A673 (cell line): Measurements from ENCODE around the gene SWT1. TPM values are rescaled to one million over a fixed set of nuclear protein-coding genes. Genes with fewer than 3 reads are reported as not detected.

ENCODE experiments used
- BruUV-seq: library from RNA; stranded (reverse); fragments of 400-500 nt; replicated peaks from 2 replicates; lab custom pipeline; 2021; lab: Mats Ljungman, UMichigan
- CTCF ChIA-PET: fragments of 300-600 bp; sonication (Branson Sonifier 250); formaldehyde crosslinking; loops from one replicate; lab custom pipeline; 2022; ENCODE audit warnings: antibody characterized with exemption; lab: Charles Lee
- POLR2A ChIA-PET: fragments of 300-600 bp; sonication (Branson Sonifier 250); formaldehyde crosslinking; loops from one replicate; lab custom pipeline; 2022; ENCODE audit warnings: antibody characterized with exemption; ENCODE audit not compliant: low non-redundant PET; lab: Charles Lee
- DNase-seq: peaks from one replicate; pipeline ENCODE4 v3.0.0-alpha.2; 2015; ENCODE audit warnings: low spot score
- H3K27ac ChIP-seq: fragments of 200-600 bp; sonication (generic); 2 replicates; pipeline ENCODE4 v1.5.1; 2016; ENCODE audit warnings: mixed run types, low read depth, mild to moderate bottlenecking, mixed read lengths, antibody characterized with exemption, low read length; ENCODE audit not compliant: poor library complexity, severe bottlenecking
- H3K27me3 ChIP-seq: fragments of 200-600 bp; sonication (generic); replicated peaks from 2 replicates; pipeline ENCODE4 v1.6.1; 2017; ENCODE audit warnings: mixed run types, low read depth, mild to moderate bottlenecking, mixed read lengths, antibody characterized with exemption, low read length; ENCODE audit not compliant: insufficient read depth, poor library complexity
- H3K36me3 ChIP-seq: fragments of 200-600 bp; sonication (generic); 2 replicates; pipeline ENCODE4 v1.6.1; 2016; ENCODE audit warnings: mixed run types, mild to moderate bottlenecking, mixed read lengths, antibody characterized with exemption, low read length; ENCODE audit not compliant: insufficient read depth, poor library complexity, severe bottlenecking
- H3K4me1 ChIP-seq: fragments of 200-600 bp; sonication (generic); 2 replicates; pipeline ENCODE4 v1.6.1; 2017; ENCODE audit warnings: mixed run types, mild to moderate bottlenecking, mixed read lengths, antibody characterized with exemption, low read length; ENCODE audit not compliant: insufficient read depth, poor library complexity, severe bottlenecking
- H3K4me3 ChIP-seq: fragments of 200-600 bp; sonication (generic); 2 replicates; pipeline ENCODE4 v1.5.1; 2016; ENCODE audit warnings: low read depth, mixed run types, mild to moderate bottlenecking, mixed read lengths, low read length; ENCODE audit not compliant: poor library complexity, severe bottlenecking
- H3K9me3 ChIP-seq: fragments of 200-600 bp; sonication (generic); 2 replicates; pipeline ENCODE4 v1.6.1; 2016; ENCODE audit warnings: mixed run types, low read depth, mild to moderate bottlenecking, mixed read lengths, antibody characterized with exemption, low read length; ENCODE audit not compliant: poor library complexity, severe bottlenecking
- EZH2 ChIP-seq: fragments of 200-600 bp; sonication (generic); IDR thresholded peaks from 2 replicates; pipeline ENCODE4 v1.6.1; 2017; ENCODE audit warnings: borderline replicate concordance, low read depth, mild to moderate bottlenecking, mixed read lengths, antibody characterized with exemption, low read length; ENCODE audit not compliant: poor library complexity, severe bottlenecking
- intact Hi-C: fragments of 100-400 bp; cut with micrococcal nuclease; formaldehyde crosslinking; loops from one replicate; pipeline ENCODE4 v1.10.0; 2022; ENCODE audit not compliant: unreplicated experiment
- total RNA-seq: library from RNA; stranded (reverse); gene quantifications from 2 replicates; pipeline ENCODE4 v1.2.3, GENCODE V29; 2021
- TF ChIP-seq, protein P1 (sequence below): fragments of 300-800, 200-600 bp; sonication (generic); conservative IDR thresholded peaks from 2 replicates; pipeline ENCODE4 v1.5.1; 2017; ENCODE audit warnings: low read depth, mild to moderate bottlenecking, antibody characterized with exemption, low read length, moderate library complexity, mixed read lengths

SWT1 gene
- total RNA-seq, 1 experiment from 2014 or later = 3.3 TPM

GRCh38 chr1:185280589-185280988, 123.6 kb downstream of the SWT1 start:
- no peak for DNase-seq
- POLR2A ChIA-PET = interaction anchor here (0.6 kb wide), 1 partner anchor 89 kb away, joined by 4 read pairs; no protein-coding TSS in a partner anchor
- Histone ChIP-seq H3K4me3 (no peak overlapping the region), H3K4me1 (no peaks in the 10 kb centered on the region), H3K27me3 (no peaks in the 10 kb centered on the region), H3K27ac (no peak overlapping the region), H3K9me3 (no peaks in the 10 kb centered on the region), H3K36me3 (no peaks in the 10 kb centered on the region)
- BruUV-seq = no TSS peak
- intact Hi-C loops = no loop called here
- no peak for TF ChIP-seq EZH2
- TF ChIP-seq, protein P1, sequence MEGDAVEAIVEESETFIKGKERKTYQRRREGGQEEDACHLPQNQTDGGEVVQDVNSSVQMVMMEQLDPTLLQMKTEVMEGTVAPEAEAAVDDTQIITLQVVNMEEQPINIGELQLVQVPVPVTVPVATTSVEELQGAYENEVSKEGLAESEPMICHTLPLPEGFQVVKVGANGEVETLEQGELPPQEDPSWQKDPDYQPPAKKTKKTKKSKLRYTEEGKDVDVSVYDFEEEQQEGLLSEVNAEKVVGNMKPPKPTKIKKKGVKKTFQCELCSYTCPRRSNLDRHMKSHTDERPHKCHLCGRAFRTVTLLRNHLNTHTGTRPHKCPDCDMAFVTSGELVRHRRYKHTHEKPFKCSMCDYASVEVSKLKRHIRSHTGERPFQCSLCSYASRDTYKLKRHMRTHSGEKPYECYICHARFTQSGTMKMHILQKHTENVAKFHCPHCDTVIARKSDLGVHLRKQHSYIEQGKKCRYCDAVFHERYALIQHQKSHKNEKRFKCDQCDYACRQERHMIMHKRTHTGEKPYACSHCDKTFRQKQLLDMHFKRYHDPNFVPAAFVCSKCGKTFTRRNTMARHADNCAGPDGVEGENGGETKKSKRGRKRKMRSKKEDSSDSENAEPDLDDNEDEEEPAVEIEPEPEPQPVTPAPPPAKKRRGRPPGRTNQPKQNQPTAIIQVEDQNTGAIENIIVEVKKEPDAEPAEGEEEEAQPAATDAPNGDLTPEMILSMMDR = no peak
- CTCF ChIA-PET = no interaction called here

- no peak for DNase-seq
- no peak for TF ChIP-seq EZH2
- TF ChIP-seq, protein P1 = no peak
- Histone ChIP-seq H3K36me3 (no peaks in the 10 kb centered on the region), H3K27ac (no peak overlapping the region), H3K4me1 (no peaks in the 10 kb centered on the region), H3K4me3 (no peak overlapping the region), H3K27me3 (no peaks in the 10 kb centered on the region), H3K9me3 (no peaks in the 10 kb centered on the region)
- POLR2A ChIA-PET = no interaction called here
- intact Hi-C loops = no loop called here
- CTCF ChIA-PET = no interaction called here
- BruUV-seq = no TSS peak
These were observed 124.3 kb downstream of the SWT1 start for GRCh38 chr1:185281245-185281644.

DNA sequence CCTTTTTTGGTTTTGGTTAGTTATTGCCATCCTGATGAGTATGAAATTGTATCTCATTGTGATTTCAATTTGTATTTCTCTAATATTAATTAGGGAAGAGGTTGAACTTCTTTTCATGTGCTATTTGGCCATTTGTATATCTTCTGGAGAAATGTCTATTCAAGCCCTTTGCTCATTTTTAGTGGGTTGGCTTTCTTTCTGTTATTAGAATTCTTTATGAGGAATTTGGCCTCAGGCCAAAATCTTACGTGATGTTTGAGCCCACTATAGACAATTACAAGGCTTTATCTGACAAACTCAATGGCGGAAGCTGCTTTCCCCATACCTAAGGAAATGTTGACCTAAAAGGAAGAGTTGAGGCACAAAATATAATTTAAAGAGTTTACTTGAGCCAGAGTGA, 127.1 kb downstream of the SWT1 start:
- no TSS peak for BruUV-seq
- CTCF ChIA-PET = no interaction called here

More for the DNA sequence above, 127.1 kb downstream of the SWT1 start:
- TF ChIP-seq EZH2 = no peak
- TF ChIP-seq, protein P1 = no peak
- POLR2A ChIA-PET = no interaction called here
- H3K27me3 ChIP-seq = no peaks in the 10 kb centered on the region
- no peak overlapping the region for H3K4me3 ChIP-seq
- no peak overlapping the region for H3K27ac ChIP-seq
- H3K4me1 ChIP-seq = no peaks in the 10 kb centered on the region
- H3K9me3 ChIP-seq = no peaks in the 10 kb centered on the region
- peak; percentile 30 for DNase-seq
- intact Hi-C loops = no loop called here
- H3K36me3 ChIP-seq = no peaks in the 10 kb centered on the region
